HepG2 (cell line): ENCODE results near the gene NPHP1.

ENCODE experiments used
- EP300 ChIP-seq, 3 experiments: sonication (generic) in 1 of 3; formaldehyde crosslinking in 1 of 3; IDR thresholded peaks; 2 replicates each; pipeline versions ENCODE4 v1.5.1 to v1.6.1; 2011 to 2020; ENCODE audit warnings: low read depth in 2 of 3, low read length in 2 of 3, borderline replicate concordance in 1 of 3, improper control_type of control experiment in 1 of 3, mild to moderate bottlenecking in 1 of 3, missing genetic modification reagents in 1 of 3, moderate library complexity in 1 of 3
- FOXM1 ChIP-seq: sonication (generic); formaldehyde crosslinking; IDR thresholded peaks from 2 replicates; pipeline ENCODE4 v1.5.0; 2020; ENCODE audit warnings: missing genetic modification reagents
- GABPB1 ChIP-seq: IDR thresholded peaks from 2 replicates; pipeline ENCODE4 v1.6.1; 2016; ENCODE audit warnings: mild to moderate bottlenecking, missing genetic modification reagents, moderate library complexity, missing compliant biosample characterization
- KLF16 ChIP-seq, 2 experiments: sonication (generic) in 1 of 2; formaldehyde crosslinking in 1 of 2; IDR thresholded peaks; 2 replicates each; pipeline versions ENCODE4 v1.6.1 to v1.8.0; 2016 to 2023; ENCODE audit warnings: missing genetic modification reagents in 2 of 2, missing compliant biosample characterization in 1 of 2
- NCOA5 ChIP-seq: sonication (generic); formaldehyde crosslinking; IDR thresholded peaks from 2 replicates; pipeline ENCODE4 v1.4.0; 2020; ENCODE audit warnings: missing genetic modification reagents
- POLR2A ChIP-seq, 2 experiments: IDR thresholded peaks; 2 replicates each; pipeline ENCODE4 v1.6.1; 2011; ENCODE audit warnings: low read depth in 2 of 2, low read length in 2 of 2, mild to moderate bottlenecking in 1 of 2, moderate library complexity in 1 of 2; ENCODE audit not compliant: insufficient read depth in 1 of 2
- ZNF547 ChIP-seq: sonication (generic); formaldehyde crosslinking; IDR thresholded peaks from 2 replicates; pipeline ENCODE4 v1.5.1; 2020; ENCODE audit warnings: mild to moderate bottlenecking, missing genetic modification reagents
- TF ChIP-seq, protein P1 (sequence below): sonication (generic); formaldehyde crosslinking; IDR thresholded peaks from 2 replicates; pipeline ENCODE4 v1.5.0; 2020; ENCODE audit warnings: mild to moderate bottlenecking, missing genetic modification reagents, moderate library complexity

DNA sequence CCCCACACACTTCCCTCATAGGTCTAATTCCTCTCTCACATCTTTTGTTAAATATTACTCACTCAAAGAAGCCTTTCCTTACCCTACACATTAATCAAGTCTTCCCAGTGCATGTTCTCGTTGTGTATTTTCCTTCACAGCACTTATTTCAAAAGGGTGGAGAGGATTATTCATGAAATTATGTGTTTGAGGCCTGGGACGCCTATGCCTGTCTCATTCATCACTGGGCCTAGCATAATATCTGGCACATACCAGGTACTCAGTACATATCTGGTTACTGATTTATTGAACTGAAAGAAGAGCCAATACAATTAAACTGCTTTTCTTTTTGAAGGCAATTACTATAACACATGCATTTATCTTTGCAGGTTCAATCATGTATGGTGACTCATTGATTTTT is 74.1 kb downstream of the NPHP1 start:
- TF ChIP-seq NCOA5 (CRISPR knock-in tag): no peak
- no peak for TF ChIP-seq FOXM1 (CRISPR knock-in tag)
- no peak for TF ChIP-seq POLR2A (IDR thresholded peaks at IDR 0.05; ENCODE audit: insufficient read depth in 1 of 2, low read depth in 2 of 2, low read length in 2 of 2)
- no peak for TF ChIP-seq ZNF547
- no peak for TF ChIP-seq EP300 (IDR thresholded peaks at IDR 0.05; ENCODE audit: low read depth in 2 of 2, low read length in 2 of 2)
- TF ChIP-seq EP300 (CRISPR knock-in tag; IDR thresholded peaks at IDR 0.05; ENCODE audit: borderline replicate concordance): no peak
- no peak for TF ChIP-seq KLF16 (CRISPR knock-in tag; IDR thresholded peaks at IDR 0.05)
- no peak for TF ChIP-seq GABPB1
- TF ChIP-seq, protein P1, sequence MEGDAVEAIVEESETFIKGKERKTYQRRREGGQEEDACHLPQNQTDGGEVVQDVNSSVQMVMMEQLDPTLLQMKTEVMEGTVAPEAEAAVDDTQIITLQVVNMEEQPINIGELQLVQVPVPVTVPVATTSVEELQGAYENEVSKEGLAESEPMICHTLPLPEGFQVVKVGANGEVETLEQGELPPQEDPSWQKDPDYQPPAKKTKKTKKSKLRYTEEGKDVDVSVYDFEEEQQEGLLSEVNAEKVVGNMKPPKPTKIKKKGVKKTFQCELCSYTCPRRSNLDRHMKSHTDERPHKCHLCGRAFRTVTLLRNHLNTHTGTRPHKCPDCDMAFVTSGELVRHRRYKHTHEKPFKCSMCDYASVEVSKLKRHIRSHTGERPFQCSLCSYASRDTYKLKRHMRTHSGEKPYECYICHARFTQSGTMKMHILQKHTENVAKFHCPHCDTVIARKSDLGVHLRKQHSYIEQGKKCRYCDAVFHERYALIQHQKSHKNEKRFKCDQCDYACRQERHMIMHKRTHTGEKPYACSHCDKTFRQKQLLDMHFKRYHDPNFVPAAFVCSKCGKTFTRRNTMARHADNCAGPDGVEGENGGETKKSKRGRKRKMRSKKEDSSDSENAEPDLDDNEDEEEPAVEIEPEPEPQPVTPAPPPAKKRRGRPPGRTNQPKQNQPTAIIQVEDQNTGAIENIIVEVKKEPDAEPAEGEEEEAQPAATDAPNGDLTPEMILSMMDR (CRISPR knock-in tag): no peak
